ENCODE results near the gene MTF2.

DNA sequence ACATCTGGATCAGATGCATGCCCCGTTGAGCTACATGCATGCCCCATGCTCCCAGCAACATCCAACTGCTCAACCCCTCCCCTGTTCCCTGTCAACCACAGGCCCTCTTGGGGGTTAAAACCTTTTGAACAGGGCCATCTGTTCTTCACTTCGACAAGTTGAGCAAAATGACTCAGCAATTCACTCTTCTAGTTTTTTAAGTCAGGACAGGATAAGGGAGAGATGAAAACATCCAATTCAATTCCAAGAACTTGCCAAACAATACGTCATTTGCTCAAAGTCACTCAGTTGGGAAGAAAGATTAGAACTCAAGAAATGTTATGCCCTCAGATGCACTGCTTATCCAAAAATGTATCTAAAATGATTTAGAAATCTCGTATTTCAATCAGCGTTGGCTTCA, 46.1 kb upstream of the MTF2 start:
- TF ChIP-seq, protein P1, sequence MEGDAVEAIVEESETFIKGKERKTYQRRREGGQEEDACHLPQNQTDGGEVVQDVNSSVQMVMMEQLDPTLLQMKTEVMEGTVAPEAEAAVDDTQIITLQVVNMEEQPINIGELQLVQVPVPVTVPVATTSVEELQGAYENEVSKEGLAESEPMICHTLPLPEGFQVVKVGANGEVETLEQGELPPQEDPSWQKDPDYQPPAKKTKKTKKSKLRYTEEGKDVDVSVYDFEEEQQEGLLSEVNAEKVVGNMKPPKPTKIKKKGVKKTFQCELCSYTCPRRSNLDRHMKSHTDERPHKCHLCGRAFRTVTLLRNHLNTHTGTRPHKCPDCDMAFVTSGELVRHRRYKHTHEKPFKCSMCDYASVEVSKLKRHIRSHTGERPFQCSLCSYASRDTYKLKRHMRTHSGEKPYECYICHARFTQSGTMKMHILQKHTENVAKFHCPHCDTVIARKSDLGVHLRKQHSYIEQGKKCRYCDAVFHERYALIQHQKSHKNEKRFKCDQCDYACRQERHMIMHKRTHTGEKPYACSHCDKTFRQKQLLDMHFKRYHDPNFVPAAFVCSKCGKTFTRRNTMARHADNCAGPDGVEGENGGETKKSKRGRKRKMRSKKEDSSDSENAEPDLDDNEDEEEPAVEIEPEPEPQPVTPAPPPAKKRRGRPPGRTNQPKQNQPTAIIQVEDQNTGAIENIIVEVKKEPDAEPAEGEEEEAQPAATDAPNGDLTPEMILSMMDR (IDR thresholded peaks at IDR 0.05) = no peak
- TF ChIP-seq POLR2A (IDR thresholded peaks at IDR 0.05) = no peak

All from uterus (tissue), 2 donors.